HEK293 (cell line): ENCODE data around the gene SELPLG.
A peak's percentile ranks its signal among the peaks of the same experiment; 100 is the strongest.

Source experiments
- BCL11B ChIP-seq: fragments of 450-650 bp; formaldehyde crosslinking; IDR thresholded peaks from 2 replicates; pipeline ENCODE4 v1.5.1; 2016; ENCODE audit warnings: low read depth, missing biosample characterization, missing genetic modification characterization
- EGR2 ChIP-seq: fragments of 450-650 bp; formaldehyde crosslinking; IDR thresholded peaks from 2 replicates; pipeline ENCODE4 v1.5.1; 2016; ENCODE audit warnings: low read depth, missing biosample characterization, missing genetic modification characterization
- KLF1 ChIP-seq: fragments of 450-650 bp; formaldehyde crosslinking; IDR thresholded peaks from 2 replicates; pipeline ENCODE4 v1.5.1; 2016; ENCODE audit warnings: missing biosample characterization, missing genetic modification characterization
- MZF1 ChIP-seq: fragments of 450-650 bp; formaldehyde crosslinking; IDR thresholded peaks from 2 replicates; pipeline ENCODE4 v1.5.1; 2017; ENCODE audit warnings: missing biosample characterization, missing genetic modification characterization, borderline replicate concordance
- SALL2 ChIP-seq: fragments of 450-650 bp; formaldehyde crosslinking; IDR thresholded peaks from 2 replicates; pipeline ENCODE4 v1.5.0; 2017; ENCODE audit warnings: missing biosample characterization, mild to moderate bottlenecking, missing genetic modification characterization, borderline replicate concordance
- ZBTB26 ChIP-seq: fragments of 450-650 bp; formaldehyde crosslinking; optimal IDR thresholded peaks from 2 replicates; pipeline ENCODE3; 2016; ENCODE audit warnings: missing biosample characterization, mild to moderate bottlenecking, missing genetic modification characterization
- ZBTB7A ChIP-seq: fragments of 450-650 bp; formaldehyde crosslinking; IDR thresholded peaks from 2 replicates; pipeline ENCODE4 v1.5.1; 2016; ENCODE audit warnings: low read depth, missing biosample characterization, missing genetic modification characterization
- ZFHX2 ChIP-seq: fragments of 450-650 bp; formaldehyde crosslinking; conservative IDR thresholded peaks from 2 replicates; pipeline ENCODE4 v1.5.1; 2016; ENCODE audit warnings: missing biosample characterization, missing genetic modification characterization
- ZFP3 ChIP-seq: fragments of 450-650 bp; formaldehyde crosslinking; IDR thresholded peaks from 2 replicates; pipeline ENCODE4 v1.5.1; 2016; ENCODE audit warnings: low read depth, missing biosample characterization, missing genetic modification characterization
- ZIC2 ChIP-seq: fragments of 450-650 bp; formaldehyde crosslinking; IDR thresholded peaks from 2 replicates; pipeline ENCODE4 v1.5.1; 2016; ENCODE audit warnings: missing biosample characterization, missing genetic modification characterization
- ZNF121 ChIP-seq: fragments of 450-650 bp; formaldehyde crosslinking; IDR thresholded peaks from 2 replicates; pipeline ENCODE4 v1.5.1; 2016; ENCODE audit warnings: missing biosample characterization, missing genetic modification characterization
- ZNF157 ChIP-seq: fragments of 450-650 bp; formaldehyde crosslinking; IDR thresholded peaks from 2 replicates; pipeline ENCODE4 v1.5.1; 2016; ENCODE audit warnings: missing biosample characterization, missing genetic modification characterization
- ZNF18 ChIP-seq: fragments of 450-650 bp; formaldehyde crosslinking; IDR thresholded peaks from 2 replicates; pipeline ENCODE4 v1.5.1; 2016; ENCODE audit warnings: missing biosample characterization, missing genetic modification characterization
- ZNF324 ChIP-seq: fragments of 450-650 bp; formaldehyde crosslinking; IDR thresholded peaks from 2 replicates; pipeline ENCODE4 v1.5.1; 2016; ENCODE audit warnings: missing biosample characterization, missing genetic modification characterization
- ZNF354C ChIP-seq: fragments of 450-650 bp; formaldehyde crosslinking; IDR thresholded peaks from 2 replicates; pipeline ENCODE4 v1.5.1; 2016; ENCODE audit warnings: missing biosample characterization, missing genetic modification characterization, low read depth, borderline replicate concordance
- ZNF394 ChIP-seq: fragments of 450-650 bp; formaldehyde crosslinking; IDR thresholded peaks from 2 replicates; pipeline ENCODE4 v1.5.1; 2016; ENCODE audit warnings: missing biosample characterization, missing genetic modification characterization, mild to moderate bottlenecking, moderate library complexity, borderline replicate concordance
- ZNF48 ChIP-seq: fragments of 450-650 bp; formaldehyde crosslinking; IDR thresholded peaks from 2 replicates; pipeline ENCODE4 v1.5.1; 2016; ENCODE audit warnings: missing biosample characterization, missing genetic modification characterization
- ZNF501 ChIP-seq: fragments of 450-650 bp; formaldehyde crosslinking; IDR thresholded peaks from 2 replicates; pipeline ENCODE4 v1.5.1; 2016; ENCODE audit warnings: missing biosample characterization, missing genetic modification characterization
- ZNF521 ChIP-seq: fragments of 450-650 bp; formaldehyde crosslinking; IDR thresholded peaks from 2 replicates; pipeline ENCODE4 v1.5.1; 2017; ENCODE audit warnings: missing biosample characterization, mild to moderate bottlenecking, missing genetic modification characterization
- ZNF544 ChIP-seq: fragments of 450-650 bp; formaldehyde crosslinking; IDR thresholded peaks from 2 replicates; pipeline ENCODE4 v1.5.0; 2017; ENCODE audit warnings: missing biosample characterization, missing genetic modification characterization
- ZNF626 ChIP-seq: fragments of 450-650 bp; sonication (Bioruptor Pico); formaldehyde crosslinking; IDR thresholded peaks from 2 replicates; pipeline ENCODE4 v1.5.1; 2018; ENCODE audit warnings: missing biosample characterization, missing genetic modification characterization, inconsistent platforms
- ZNF629 ChIP-seq: fragments of 450-650 bp; formaldehyde crosslinking; IDR thresholded peaks from 2 replicates; pipeline ENCODE4 v1.5.1; 2017; ENCODE audit warnings: missing biosample characterization, missing genetic modification characterization
- ZNF658 ChIP-seq: fragments of 450-650 bp; formaldehyde crosslinking; IDR thresholded peaks from 2 replicates; pipeline ENCODE4; 2016; ENCODE audit warnings: missing biosample characterization, missing genetic modification characterization
- ZNF692 ChIP-seq: fragments of 450-650 bp; formaldehyde crosslinking; IDR thresholded peaks from 2 replicates; pipeline ENCODE4 v1.5.1; 2016; ENCODE audit warnings: missing biosample characterization, missing genetic modification characterization
- ZNF776 ChIP-seq: fragments of 450-650 bp; formaldehyde crosslinking; IDR thresholded peaks from 2 replicates; pipeline ENCODE4 v1.5.0; 2017; ENCODE audit warnings: missing biosample characterization, missing genetic modification characterization, borderline replicate concordance
- ZNF791 ChIP-seq: fragments of 450-650 bp; formaldehyde crosslinking; IDR thresholded peaks from 2 replicates; pipeline ENCODE4 v1.5.1; 2016; ENCODE audit warnings: missing biosample characterization, missing genetic modification characterization
- ZSCAN16 ChIP-seq: fragments of 450-650 bp; formaldehyde crosslinking; IDR thresholded peaks from 2 replicates; pipeline ENCODE4 v1.5.1; 2016; ENCODE audit warnings: missing biosample characterization, missing genetic modification characterization
- ZSCAN5A ChIP-seq: fragments of 450-650 bp; formaldehyde crosslinking; IDR thresholded peaks from 2 replicates; pipeline ENCODE4 v1.5.1; 2016; ENCODE audit warnings: missing biosample characterization, missing genetic modification characterization
- ZXDB ChIP-seq: fragments of 450-650 bp; formaldehyde crosslinking; IDR thresholded peaks from 2 replicates; pipeline ENCODE4 v1.5.1; 2016; ENCODE audit warnings: missing biosample characterization, missing genetic modification characterization
- TF ChIP-seq, protein P1 (sequence below): fragments of 450-650 bp; formaldehyde crosslinking; IDR thresholded peaks from 2 replicates; pipeline ENCODE4 v1.5.1; 2017; ENCODE audit warnings: missing biosample characterization, missing genetic modification characterization
- TF ChIP-seq, protein P2 (sequence below): fragments of 450-650 bp; formaldehyde crosslinking; IDR thresholded peaks from 2 replicates; pipeline ENCODE4 v1.5.1; 2016; ENCODE audit warnings: missing biosample characterization, missing genetic modification characterization

SELPLG gene

GRCh38 chr12:108605690-108606406 lies 27.8 kb downstream of the SELPLG start (continued):
- TF ChIP-seq ZFHX2 (tag by site-specific recombination) (peak; percentile 97), ZBTB26 (tag by site-specific recombination) (peak; percentile 15), EGR2 (tag by site-specific recombination) (peak; percentile 99), ZNF629 (tag by site-specific recombination) (no peak), ZNF626 (tag by site-specific recombination) (no peak), BCL11B (no peak), ZNF48 (tag by site-specific recombination) (no peak), ZNF324 (tag by site-specific recombination) (no peak), ZIC2 (no peak), ZNF521 (tag by site-specific recombination) (no peak), ZXDB (tag by site-specific recombination) (no peak), ZNF157 (peak; percentile 31; the same call in 1 of the 2 replicates), ZNF394 (no peak), ZNF658 (tag by site-specific recombination) (peak; percentile 52; the same call in 1 of the 2 replicates), SALL2 (tag by site-specific recombination) (no peak), ZNF776 (0 out of 2 replicates have a peak, but pooled peaks have one; percentile 41), ZBTB7A (no peak), ZNF18 (tag by site-specific recombination) (no peak), KLF1 (tag by site-specific recombination) (no peak), MZF1 (tag by site-specific recombination) (no peak), ZFP3 (tag by site-specific recombination) (0 out of 2 replicates have a peak, but pooled peaks have one; percentile 6), ZSCAN16 (tag by site-specific recombination) (no peak), ZSCAN5A (no peak), ZNF501 (no peak), ZNF692 (tag by site-specific recombination) (no peak), ZNF354C (tag by site-specific recombination) (no peak), ZNF791 (no peak), ZNF121 (tag by site-specific recombination) (no peak), ZNF544 (tag by site-specific recombination) (no peak)
- TF ChIP-seq, protein P1, sequence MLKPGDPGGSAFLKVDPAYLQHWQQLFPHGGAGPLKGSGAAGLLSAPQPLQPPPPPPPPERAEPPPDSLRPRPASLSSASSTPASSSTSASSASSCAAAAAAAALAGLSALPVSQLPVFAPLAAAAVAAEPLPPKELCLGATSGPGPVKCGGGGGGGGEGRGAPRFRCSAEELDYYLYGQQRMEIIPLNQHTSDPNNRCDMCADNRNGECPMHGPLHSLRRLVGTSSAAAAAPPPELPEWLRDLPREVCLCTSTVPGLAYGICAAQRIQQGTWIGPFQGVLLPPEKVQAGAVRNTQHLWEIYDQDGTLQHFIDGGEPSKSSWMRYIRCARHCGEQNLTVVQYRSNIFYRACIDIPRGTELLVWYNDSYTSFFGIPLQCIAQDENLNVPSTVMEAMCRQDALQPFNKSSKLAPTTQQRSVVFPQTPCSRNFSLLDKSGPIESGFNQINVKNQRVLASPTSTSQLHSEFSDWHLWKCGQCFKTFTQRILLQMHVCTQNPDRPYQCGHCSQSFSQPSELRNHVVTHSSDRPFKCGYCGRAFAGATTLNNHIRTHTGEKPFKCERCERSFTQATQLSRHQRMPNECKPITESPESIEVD (tag by site-specific recombination), result no peak
- TF ChIP-seq, protein P2, sequence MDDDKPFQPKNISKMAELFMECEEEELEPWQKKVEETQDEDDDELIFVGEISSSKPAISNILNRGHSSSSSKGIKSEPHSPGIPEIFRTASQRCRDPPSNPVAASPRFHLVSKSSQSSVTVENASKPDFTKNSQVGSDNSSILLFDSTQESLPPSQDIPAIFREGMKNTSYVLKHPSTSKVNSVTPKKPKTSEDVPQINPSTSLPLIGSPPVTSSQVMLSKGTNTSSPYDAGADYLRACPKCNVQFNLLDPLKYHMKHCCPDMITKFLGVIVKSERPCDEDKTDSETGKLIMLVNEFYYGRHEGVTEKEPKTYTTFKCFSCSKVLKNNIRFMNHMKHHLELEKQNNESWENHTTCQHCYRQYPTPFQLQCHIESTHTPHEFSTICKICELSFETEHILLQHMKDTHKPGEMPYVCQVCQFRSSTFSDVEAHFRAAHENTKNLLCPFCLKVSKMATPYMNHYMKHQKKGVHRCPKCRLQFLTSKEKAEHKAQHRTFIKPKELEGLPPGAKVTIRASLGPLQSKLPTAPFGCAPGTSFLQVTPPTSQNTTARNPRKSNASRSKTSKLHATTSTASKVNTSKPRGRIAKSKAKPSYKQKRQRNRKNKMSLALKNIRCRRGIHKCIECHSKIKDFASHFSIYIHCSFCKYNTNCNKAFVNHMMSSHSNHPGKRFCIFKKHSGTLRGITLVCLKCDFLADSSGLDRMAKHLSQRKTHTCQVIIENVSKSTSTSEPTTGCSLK, result no peak
